C4-2B (cell line): ENCODE measurements around the gene FA2H.

Experiments used
- CTCF ChIP-seq: fragments of 450-650 bp; conservative IDR thresholded peaks from 2 replicates; pipeline ENCODE4 v1.5.1; 2017; ENCODE audit warnings: mild to moderate bottlenecking
- ZFX ChIP-seq: fragments of 450-650 bp; IDR thresholded peaks from 2 replicates; pipeline ENCODE4 v1.6.1; 2017

DNA sequence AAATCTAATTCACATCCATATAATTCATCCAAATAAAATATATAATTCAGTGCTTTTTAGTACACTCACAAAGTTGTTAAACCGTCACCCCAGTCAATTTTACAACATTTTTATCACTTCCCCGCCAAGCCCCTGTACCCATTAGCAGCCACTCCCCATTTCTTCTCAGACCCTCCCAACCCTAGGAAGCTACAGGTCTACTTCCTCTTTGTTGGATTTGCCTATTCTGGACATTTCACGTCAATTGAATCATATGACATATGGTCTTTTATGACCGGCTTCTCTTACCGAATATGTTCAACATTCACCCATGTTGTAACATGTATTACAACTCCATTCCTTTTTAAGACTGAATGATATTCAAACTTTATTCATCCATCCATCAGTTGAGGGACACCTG is 54.0 kb downstream of the FA2H start:
- TF ChIP-seq CTCF (no peak), ZFX (no peak)
